NOMO-1 treated with dmso at 0.1 percent for 144 hours (cell line): ENCODE results near the gene NEBL.

ENCODE experiments used
- DNase-seq: peaks from one replicate; lab custom pipeline; 2025; ENCODE audit not compliant: unreplicated experiment; lab: John Stamatoyannopoulos, UW

Gene NEBL

DNA sequence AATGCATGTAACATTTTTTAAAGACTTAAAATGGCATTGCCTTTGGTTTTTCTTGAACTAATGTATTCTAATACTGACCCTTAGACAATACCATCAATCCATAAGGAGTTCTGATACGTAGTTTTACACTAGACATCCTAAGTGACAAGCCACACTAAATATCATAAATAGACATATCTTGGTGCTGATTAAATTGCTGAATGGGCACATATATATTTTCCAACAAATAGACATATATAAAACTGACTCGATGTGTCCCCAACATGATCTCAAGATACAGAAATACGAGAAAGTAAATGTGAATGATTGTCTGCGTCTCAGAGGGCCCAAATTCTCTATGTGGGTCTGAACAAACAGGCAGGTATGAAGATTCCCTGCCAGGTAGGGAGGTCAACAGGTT is 99.8 kb downstream of the NEBL start:
- DNase-seq, result no peak

GRCh38 chr10:20795391-20795790 is 101.7 kb downstream of the NEBL start:
- no peak for DNase-seq

GRCh38 chr10:20785174-20785573 is 111.9 kb downstream of the NEBL start:
- no peak for DNase-seq

GRCh38 chr10:20778008-20778757 is 118.9 kb downstream of the NEBL start:
- no peak for DNase-seq

- no peak for DNase-seq
Observed at GRCh38 chr10:20776384-20777118, 120.6 kb downstream of the NEBL start.

DNA sequence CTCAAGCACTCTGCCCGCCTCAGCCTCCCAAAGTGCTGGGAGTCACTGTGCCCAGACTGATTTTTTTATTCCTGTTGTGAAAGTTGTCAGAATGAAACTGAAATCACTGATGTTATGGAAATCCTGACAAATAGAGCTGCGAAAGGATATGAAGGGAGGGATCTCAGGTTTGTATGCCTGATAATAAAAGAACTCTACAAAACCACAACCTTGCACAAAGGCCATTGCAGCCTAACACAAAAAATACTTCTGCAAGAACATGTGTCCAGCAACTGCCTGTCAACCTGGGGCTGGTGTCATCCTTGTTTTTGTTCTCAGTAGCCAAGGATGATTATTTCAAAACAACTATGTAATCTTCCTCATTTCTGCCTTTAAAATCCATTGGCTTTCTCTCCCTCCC is 126.1 kb downstream of the NEBL start:
- DNase-seq, result no peak

DNA sequence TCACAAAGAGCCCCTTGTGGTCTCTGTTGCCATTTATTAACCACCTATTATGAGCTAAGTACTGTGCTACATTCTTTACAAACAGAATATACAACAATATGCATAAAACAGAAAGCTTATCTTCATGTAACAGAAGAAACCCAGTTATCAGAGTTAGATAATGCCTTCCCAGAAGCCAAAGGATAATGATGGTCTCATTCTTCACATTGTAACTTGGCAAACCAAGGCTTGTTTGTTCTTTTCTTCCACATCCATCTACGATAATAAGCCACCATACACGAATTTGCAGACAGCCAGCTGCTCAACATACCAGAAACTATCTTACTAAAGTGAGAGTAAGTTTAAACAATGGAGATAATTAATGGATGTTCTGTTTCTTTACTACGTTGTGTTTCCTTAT is 127.6 kb downstream of the NEBL start:
- no peak for DNase-seq

GRCh38 chr10:20768843-20769242 is 128.3 kb downstream of the NEBL start:
- DNase-seq, result no peak

DNA sequence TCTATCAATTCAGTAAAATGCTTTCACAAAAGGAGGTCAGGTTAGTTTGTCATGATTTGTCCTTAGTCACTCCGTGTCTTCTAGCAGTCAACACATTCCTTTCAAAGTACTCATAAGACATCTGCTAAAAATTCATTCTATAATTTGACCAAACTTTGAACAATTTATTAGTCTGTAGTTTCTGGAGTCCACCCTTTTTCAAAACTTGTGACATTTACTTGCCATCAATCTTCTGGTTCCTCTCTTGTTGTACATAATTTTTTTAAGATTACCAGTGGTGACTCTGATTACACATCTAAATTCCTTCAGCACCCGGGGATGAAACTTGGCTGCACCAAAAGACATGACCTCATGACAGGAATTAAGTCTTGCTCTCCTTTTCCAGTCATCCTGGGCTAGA is 130.1 kb downstream of the NEBL start:
- no peak for DNase-seq

DNA sequence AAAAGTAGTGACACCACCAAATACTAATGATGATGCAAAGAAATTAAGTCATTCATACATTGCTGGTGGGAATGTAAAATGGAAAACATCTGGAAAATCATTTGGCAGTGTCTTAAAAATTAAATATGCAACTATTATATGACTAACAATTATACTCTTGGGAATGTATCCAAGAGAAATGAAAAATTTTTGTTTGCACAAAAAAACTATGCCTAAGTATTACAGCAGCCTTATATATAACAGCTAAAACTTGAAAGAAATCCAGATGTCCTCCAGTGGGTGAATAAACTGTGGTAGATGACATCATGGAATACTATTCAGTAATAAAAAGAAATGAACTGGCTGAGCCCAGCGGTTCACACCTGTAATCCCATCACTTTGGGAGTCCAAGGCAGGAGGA is 132.0 kb downstream of the NEBL start:
- no peak for DNase-seq

GRCh38 chr10:20760460-20760859 is 136.7 kb downstream of the NEBL start:
- DNase-seq, result no peak

DNA sequence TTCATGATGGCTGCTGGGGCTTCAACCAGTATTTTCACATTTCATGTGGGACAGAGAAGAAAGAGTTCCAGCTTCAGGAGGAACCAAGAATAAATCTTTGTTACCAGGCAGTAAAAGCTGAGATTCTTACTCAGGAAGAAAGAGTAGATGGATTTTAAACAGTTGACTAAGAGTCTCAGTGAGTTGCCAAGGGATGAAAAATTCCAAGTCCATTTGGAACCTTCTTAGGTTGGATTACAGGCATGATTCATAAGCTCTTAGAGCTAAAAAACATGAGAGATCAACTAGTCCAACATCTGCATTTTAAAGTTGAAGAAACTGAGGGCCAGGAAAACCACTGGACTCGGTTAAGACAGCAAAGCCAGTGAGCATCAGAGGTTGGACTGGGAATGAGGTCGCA is 148.6 kb downstream of the NEBL start:
- no peak for DNase-seq

GRCh38 chr10:20747782-20748181 is 149.3 kb downstream of the NEBL start:
- DNase-seq, result no peak

GRCh38 chr10:20746856-20747255 is 150.3 kb downstream of the NEBL start:
- DNase-seq, result no peak

GRCh38 chr10:20745556-20746375 is 151.3 kb downstream of the NEBL start:
- no peak for DNase-seq

- DNase-seq, result no peak
Observed at GRCh38 chr10:20744821-20745220, 152.3 kb downstream of the NEBL start.

DNA sequence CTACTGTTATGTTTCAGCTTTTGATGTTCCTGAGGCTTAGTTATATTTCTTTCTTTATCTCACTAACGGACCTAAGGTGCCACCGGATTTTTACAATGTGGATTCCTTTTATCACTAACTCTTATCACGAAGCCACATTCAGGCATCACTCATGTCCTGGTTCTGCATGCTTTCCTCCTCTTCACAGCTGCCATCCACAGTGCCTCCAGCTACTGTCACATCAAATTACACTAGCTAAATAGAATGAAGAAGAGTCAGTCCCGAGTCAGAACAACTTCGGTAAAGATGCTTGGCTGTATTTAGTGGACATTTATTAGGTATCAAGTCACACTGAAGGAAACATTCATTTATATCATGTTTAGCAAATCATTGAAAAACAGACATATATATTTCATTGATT is 153.2 kb downstream of the NEBL start:
- DNase-seq, result no peak

DNA sequence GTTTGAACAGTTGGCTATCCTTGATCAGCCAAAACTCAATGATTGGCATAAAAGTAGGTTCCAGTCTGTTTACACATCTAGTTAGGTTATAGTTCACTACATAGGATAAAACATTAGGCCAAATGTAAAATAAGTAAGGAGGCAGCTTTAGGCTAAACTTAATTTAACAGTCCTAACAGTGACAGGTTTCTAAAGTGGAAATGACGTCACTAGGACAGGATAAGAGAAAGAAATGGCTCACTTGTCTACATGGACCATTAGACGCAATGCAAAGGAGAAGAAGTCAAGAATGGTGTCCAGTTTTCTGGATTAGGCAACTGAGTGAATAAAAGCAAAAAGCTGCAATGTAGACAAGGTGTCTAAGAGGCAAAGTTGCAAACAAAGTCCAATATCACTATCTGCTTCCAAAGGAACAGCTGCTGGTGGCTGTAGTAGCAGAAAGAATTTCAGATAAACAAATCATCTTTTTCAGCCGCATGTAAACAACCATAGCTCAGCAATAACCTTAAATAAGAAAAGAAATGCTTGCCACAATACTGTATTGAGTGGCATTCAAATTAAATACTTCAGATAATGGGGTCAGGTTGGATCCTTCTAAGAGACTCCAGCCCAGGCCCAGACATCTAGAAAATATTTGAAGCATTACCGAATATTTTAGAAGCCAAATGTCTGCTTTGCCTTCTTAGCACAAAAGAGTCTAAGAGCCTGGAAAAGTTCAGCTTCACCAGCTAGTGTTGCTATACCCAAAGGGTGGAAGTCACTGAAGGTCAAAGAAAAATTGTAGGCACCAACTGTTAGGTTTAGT is 154.2 kb downstream of the NEBL start:
- no peak for DNase-seq

DNA sequence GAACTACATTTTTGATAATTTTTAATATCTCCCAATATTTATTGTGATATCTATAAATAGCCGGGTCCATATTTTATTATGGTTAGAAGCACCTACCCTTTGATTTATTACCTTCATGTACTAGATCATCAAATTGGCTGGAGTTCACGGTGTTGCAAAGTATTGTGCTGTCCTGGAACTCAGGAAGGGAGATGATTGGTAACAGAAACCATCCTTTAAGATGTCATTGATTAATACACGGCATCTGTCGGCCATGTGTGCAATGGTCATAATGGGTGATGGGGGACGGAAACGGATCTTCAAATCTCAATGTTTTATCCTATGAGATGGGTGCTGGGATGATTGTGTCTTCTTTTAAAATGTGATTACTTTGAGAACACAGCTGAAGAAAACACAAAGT is 157.0 kb downstream of the NEBL start:
- no peak for DNase-seq

DNA sequence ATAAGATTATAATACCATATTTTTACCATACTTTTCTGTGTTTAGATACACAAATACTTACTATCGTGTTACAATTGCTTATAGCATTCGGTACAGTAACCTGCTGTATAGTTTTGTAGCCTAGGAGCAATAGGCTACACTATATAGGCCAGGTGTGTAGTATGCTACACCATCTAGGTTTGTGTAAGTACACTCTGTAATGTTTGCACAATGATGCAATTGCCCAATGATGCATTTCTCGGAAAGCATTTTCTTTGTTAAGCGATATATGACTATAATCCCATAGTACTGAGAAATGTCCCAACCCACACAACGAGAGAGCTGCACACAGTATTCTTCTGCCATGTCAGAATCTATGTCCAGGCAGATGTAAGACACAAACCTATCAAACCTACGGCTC is 160.0 kb downstream of the NEBL start:
- no peak for DNase-seq
